OCI-LY1 (cell line): ENCODE results near the gene ATOX1.

Experiments used
- CTCF ChIP-seq: fragments of 200-600 bp; sonication (generic), shearing (Covaris generic); IDR thresholded peaks from 2 replicates; pipeline ENCODE4 v1.5.1; 2017; ENCODE audit warnings: mild to moderate bottlenecking, antibody characterized with exemption, low read length, moderate library complexity, mixed read lengths
- EZH2 ChIP-seq: fragments of 200-600 bp; sonication (generic), shearing (Covaris generic); IDR thresholded peaks from 2 replicates; pipeline ENCODE4 v1.8.0; 2017; ENCODE audit warnings: borderline replicate concordance, mixed run types, mild to moderate bottlenecking, antibody characterized with exemption, low read length, moderate library complexity, mixed read lengths

- TF ChIP-seq CTCF (no peak), EZH2 (no peak)
Observed at GRCh38 chr5:151695464-151695863, 63.0 kb downstream of the ATOX1 start.
